ENCODE results near the gene FOXB1. TPM values are rescaled to one million over a fixed set of nuclear protein-coding genes. Genes with fewer than 3 reads are reported as not detected.

The FOXB1 gene
- total RNA-seq, 1 donor = not detected

DNA sequence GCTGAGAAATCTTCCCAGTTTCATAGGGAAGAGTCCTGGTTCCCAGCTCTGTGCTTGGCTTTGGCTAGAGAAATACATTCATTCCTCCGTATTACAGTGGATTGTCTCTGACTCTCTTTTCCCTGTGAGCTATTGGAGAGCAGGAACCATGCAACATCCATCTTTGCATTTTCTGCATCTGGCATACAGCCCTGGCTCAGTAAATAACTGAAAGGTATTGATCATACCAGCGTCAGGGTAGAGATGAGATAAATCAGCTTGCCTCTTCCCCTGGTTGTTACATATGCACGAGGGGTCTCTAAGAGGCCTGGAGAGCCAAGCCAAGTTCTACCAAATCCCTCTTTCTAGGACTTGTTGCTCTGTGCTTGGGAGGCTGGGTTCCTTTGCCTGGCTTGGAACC lies 35.2 kb downstream of the FOXB1 start:
- no peak overlapping the region for H3K4me3 ChIP-seq (ENCODE audit: low read depth, low read length)
- TF ChIP-seq, protein P1, sequence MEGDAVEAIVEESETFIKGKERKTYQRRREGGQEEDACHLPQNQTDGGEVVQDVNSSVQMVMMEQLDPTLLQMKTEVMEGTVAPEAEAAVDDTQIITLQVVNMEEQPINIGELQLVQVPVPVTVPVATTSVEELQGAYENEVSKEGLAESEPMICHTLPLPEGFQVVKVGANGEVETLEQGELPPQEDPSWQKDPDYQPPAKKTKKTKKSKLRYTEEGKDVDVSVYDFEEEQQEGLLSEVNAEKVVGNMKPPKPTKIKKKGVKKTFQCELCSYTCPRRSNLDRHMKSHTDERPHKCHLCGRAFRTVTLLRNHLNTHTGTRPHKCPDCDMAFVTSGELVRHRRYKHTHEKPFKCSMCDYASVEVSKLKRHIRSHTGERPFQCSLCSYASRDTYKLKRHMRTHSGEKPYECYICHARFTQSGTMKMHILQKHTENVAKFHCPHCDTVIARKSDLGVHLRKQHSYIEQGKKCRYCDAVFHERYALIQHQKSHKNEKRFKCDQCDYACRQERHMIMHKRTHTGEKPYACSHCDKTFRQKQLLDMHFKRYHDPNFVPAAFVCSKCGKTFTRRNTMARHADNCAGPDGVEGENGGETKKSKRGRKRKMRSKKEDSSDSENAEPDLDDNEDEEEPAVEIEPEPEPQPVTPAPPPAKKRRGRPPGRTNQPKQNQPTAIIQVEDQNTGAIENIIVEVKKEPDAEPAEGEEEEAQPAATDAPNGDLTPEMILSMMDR (IDR thresholded peaks at IDR 0.05; ENCODE audit: insufficient read depth, low read depth, low read length) = no peak
- no peak for DNase-seq (ENCODE audit: low read depth)

DNA sequence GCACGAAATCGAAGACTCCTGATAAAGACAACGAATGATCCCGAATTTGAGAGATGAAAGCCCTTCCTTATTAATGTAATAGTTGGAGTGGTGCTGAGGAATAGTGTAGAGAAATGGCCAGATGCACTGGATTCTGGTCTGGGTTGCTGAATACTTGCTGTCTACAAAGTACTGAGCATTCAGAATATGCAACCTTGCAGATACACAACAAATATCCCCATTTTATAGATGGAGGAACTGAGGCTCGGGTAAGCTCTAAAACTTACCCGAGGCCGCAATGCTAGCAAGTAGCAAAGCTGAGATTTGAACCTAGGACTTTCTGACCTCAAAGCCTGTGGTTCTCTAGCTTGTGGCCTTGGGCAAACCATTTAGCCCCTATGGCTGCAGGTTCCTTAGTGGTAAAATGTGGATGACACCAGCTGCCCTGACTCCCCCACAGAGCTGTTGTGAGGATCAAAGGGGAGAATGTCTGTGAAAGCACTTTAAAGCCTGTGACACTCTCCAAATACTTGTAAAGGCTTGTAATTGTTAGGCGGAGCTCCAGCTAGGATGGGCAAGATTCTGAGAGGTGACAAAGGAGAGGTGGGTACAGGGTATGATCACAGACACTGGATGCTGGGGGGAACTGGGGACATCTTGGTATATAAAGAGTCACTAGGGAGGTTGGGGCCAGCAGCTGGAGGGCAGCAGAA lies 39.8 kb downstream of the FOXB1 start:
- TF ChIP-seq, protein P1 (IDR thresholded peaks at IDR 0.05; ENCODE audit: insufficient read depth, low read depth, low read length) = no peak
- no peak for DNase-seq (ENCODE audit: low read depth)

DNA sequence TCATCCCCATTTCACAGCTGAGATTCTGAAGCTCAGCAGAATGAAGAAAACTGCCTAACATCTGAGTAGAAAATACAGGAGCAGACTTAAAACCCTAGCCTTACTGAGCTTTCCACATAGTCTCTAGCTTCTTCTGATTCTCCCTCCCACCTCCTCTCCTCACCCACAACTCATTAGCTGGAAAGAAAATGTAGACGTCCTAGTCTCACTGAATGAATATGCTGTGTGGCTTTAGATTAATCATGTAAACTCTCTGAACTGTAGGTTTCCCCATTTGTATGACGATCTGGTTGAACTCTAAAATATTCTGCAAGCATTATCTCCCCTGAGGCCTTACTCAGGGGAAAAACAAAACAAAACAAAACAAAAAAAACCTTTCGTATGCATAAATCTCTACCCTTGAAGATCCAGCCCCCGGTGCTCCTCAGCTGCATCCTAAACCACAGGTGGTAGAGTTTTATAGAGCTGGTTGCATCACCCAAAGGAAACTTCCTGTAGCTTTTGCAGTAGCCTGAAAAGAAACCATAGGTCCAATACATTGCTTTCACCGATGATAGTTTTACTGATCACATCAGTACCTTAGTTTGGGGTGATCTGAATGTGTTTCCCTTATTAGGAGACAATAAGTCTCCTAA lies 40.6 kb downstream of the FOXB1 start:
- no peak for DNase-seq (ENCODE audit: low read depth)
- TF ChIP-seq, protein P1 (IDR thresholded peaks at IDR 0.05; ENCODE audit: insufficient read depth, low read depth, low read length) = no peak
- H3K4me3 ChIP-seq (ENCODE audit: low read depth, low read length) = no peak overlapping the region

More for the DNA sequence above, 39.8 kb downstream of the FOXB1 start:
- no peak overlapping the region for H3K4me3 ChIP-seq (ENCODE audit: low read depth, low read length)

DNA sequence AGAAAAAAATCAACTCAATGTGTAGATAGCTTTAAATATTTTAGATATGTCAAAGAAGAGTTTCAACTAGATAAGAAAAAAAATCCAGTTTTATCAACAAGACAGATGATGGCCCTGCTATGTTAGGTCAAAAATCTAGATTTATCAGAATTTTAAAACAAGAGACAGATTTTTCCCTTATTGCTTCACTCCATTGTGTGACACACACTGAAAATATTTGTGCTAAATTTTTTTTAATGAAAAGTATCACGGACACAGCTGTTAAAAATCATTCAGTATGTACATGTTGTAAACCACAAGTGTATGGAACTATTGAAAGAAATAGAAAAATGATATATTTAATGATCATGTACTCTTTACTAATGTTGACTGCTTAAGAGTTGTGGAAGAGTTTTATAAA lies 43.6 kb downstream of the FOXB1 start:
- DNase-seq (ENCODE audit: low read depth) = no peak
- TF ChIP-seq, protein P1 (IDR thresholded peaks at IDR 0.05; ENCODE audit: insufficient read depth, low read depth, low read length) = no peak
- no peak overlapping the region for H3K4me3 ChIP-seq (ENCODE audit: low read depth, low read length)

DNA sequence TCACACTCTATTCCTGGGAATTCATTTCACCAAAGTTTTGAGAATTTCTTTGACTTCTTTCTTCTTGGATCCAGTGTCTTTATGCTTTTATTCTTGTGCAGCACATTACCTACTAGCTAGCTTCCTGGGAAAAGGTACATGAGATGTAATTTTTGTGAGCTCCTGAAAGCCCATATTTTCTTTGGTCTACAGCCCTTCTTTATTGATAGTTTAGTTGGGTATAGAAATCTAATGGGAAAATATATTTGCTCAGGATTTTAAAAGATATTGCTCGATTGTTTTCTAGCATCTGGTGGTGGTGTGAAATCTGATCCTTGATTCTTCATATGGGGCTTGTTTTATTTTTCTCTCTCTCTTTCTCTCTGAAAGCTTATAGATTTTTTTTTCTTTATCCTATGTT lies 45.8 kb downstream of the FOXB1 start:
- DNase-seq (ENCODE audit: low read depth) = no peak
- H3K4me3 ChIP-seq (ENCODE audit: low read depth, low read length) = no peak overlapping the region
- TF ChIP-seq, protein P1 (IDR thresholded peaks at IDR 0.05; ENCODE audit: insufficient read depth, low read depth, low read length) = no peak

DNA sequence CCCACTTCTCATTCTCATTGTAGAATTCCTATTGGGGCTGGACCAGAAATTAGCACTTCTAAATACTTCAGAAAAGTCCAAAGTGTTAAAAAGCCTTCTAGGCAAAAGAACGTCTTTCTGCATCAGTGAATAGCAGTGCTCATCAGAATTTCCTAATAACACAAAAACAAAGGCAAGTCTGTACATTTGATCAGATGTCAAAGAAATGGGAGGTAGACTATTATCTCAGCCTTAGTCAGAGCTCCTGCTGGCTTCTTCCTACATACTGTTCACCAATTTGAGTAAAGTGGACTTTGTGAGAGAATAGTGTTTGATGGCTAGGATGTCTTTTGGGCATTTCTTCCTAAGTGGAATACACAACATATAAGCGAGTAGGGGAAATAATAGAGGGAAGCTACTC lies 48.7 kb downstream of the FOXB1 start:
- TF ChIP-seq, protein P1 (IDR thresholded peaks at IDR 0.05; ENCODE audit: insufficient read depth, low read depth, low read length) = no peak
- no peak overlapping the region for H3K4me3 ChIP-seq (ENCODE audit: low read depth, low read length)
- DNase-seq (ENCODE audit: low read depth) = no peak

Data from fibroblast of villous mesenchyme (primary cell).